Right atrium auricular region (tissue), 2 donors: ENCODE measurements around the gene CEACAM21. TPM values are rescaled to one million over a fixed set of nuclear protein-coding genes. Genes with fewer than 3 reads are reported as not detected.

Experiments
- total RNA-seq, 2 donors: library from RNA; depleted of rRNA; stranded (reverse); fragments of >200 nt; gene quantifications; one replicate each; pipeline ENCODE4 v1.1.0, GENCODE V29; 2016

The CEACAM21 gene
- total RNA-seq, 2 donors from 2014 or later: 1.3 TPM; not detected in 1

Other genes with a start within 250 kb of the CEACAM21 start
- gene TGFB1, start 222.2 kb upstream of the CEACAM21 start, total RNA-seq: 10 to 100 TPM; 17.6 to 33.7 TPM
- 1 to 10 TPM; 1.9 to 3.8 TPM for gene B9D2, start 212.0 kb upstream of the CEACAM21 start, total RNA-seq
- 1 to 10 TPM; 5.0 to 8.5 TPM for gene TMEM91, start 199.6 kb upstream of the CEACAM21 start, total RNA-seq
- gene EXOSC5, start 178.8 kb upstream of the CEACAM21 start, total RNA-seq: 1 to 10 TPM; 8.5 to 9.0 TPM
- gene BCKDHA, start 178.3 kb upstream of the CEACAM21 start, total RNA-seq: 10 to 100 TPM; 65.2 to 77.6 TPM
- gene B3GNT8, start 148.8 kb upstream of the CEACAM21 start, total RNA-seq: 1 to 10 TPM; 1.9 to 4.5 TPM
- 10 to 100 TPM; 63.2 to 88.7 TPM for gene DMAC2, start 136.3 kb upstream of the CEACAM21 start, total RNA-seq
- not detected for gene ERICH4, start 133.0 kb upstream of the CEACAM21 start, total RNA-seq
- under 1 TPM in 1 of 2 donors, not detected in 1; 0.67 TPM for gene CEACAM4, start 50.9 kb downstream of the CEACAM21 start, total RNA-seq
- gene CEACAM7, start 112.1 kb downstream of the CEACAM21 start, total RNA-seq: not detected
- gene CEACAM5, start 132.5 kb downstream of the CEACAM21 start, total RNA-seq: not detected
- not detected for gene CEACAM6, start 179.4 kb downstream of the CEACAM21 start, total RNA-seq
- not detected for gene CEACAM3, start 220.4 kb downstream of the CEACAM21 start, total RNA-seq